Endothelial cell of umbilical vein (primary cell): ENCODE measurements around the gene XYLB. TPM values are rescaled to one million over a fixed set of nuclear protein-coding genes. Genes with fewer than 3 reads are reported as not detected.
A peak's percentile ranks its signal among the peaks of the same experiment; 100 is the strongest.

Experiments
- BruUV-seq: library from RNA; stranded (reverse); fragments of 400-500 nt; replicated peaks from 2 replicates; lab custom pipeline; 2021; lab: Mats Ljungman, UMichigan
- CTCF ChIA-PET: fragments of 300-600, 350-600 bp; sonication (Branson Sonifier 250); formaldehyde crosslinking; loops from one replicate; lab custom pipeline; 2021; ENCODE audit warnings: antibody characterized with exemption, inconsistent platforms; lab: Charles Lee
- POLR2A ChIA-PET: fragments of 300-600, 350-600 bp; sonication (Branson Sonifier 250); formaldehyde crosslinking; loops from one replicate; lab custom pipeline; 2021; ENCODE audit warnings: antibody characterized with exemption, inconsistent platforms; lab: Charles Lee
- DNase-seq: peaks from one replicate; pipeline ENCODE4 v3.0.0-alpha.2; 2011; ENCODE audit warnings: low read depth, low spot score
- FAIRE-seq: peaks from 2 replicates; lab custom pipeline; 2011; peaks lifted over from hg19 to GRCh38; lab: Jason Lieb, UNC
- H2AFZ ChIP-seq: 2 replicates; pipeline ENCODE4 v1.6.0; 2012; ENCODE audit warnings: low read depth, low read length, control low read depth, inconsistent platforms
- H3K27ac ChIP-seq: 2 replicates; pipeline ENCODE4 v1.5.1; 2011; ENCODE audit warnings: low read depth, mild to moderate bottlenecking, control low read depth, low read length, moderate library complexity; ENCODE audit not compliant: insufficient read depth
- H3K27me3 ChIP-seq, 2 experiments: 2 replicates each; pipeline versions ENCODE4 v1.6.0 to v1.6.1; 2011; ENCODE audit warnings: low read length in 2 of 2, mixed read lengths in 1 of 2; ENCODE audit not compliant: control insufficient read depth in 2 of 2, insufficient read depth in 2 of 2
- H3K36me3 ChIP-seq, 2 experiments: 2 replicates in 1 of 2; 3 replicates in 1 of 2; pipeline ENCODE4 v1.5.1; 2011; ENCODE audit warnings: low read length in 2 of 2, mild to moderate bottlenecking in 1 of 2, moderate library complexity in 1 of 2; ENCODE audit not compliant: control insufficient read depth in 2 of 2, insufficient read depth in 2 of 2; ENCODE audit errors: extremely low read depth in 1 of 2
- H3K4me1 ChIP-seq: 3 replicates; pipeline ENCODE4 v1.5.1; 2011; ENCODE audit warnings: mild to moderate bottlenecking, low read length; ENCODE audit not compliant: control insufficient read depth, insufficient read depth; ENCODE audit errors: extremely low read depth
- H3K4me2 ChIP-seq: 2 replicates; pipeline ENCODE4 v1.6.1; 2011; ENCODE audit warnings: low read length, control low read depth, mixed read lengths; ENCODE audit not compliant: insufficient read depth
- H3K4me3 ChIP-seq, 3 experiments: fragments of 200-600 bp in 1 of 3; sonication (generic), shearing (Covaris generic) in 1 of 3; replicated peaks in 1 of 3; 2 replicates each; pipeline ENCODE4 v1.5.1; 2011 to 2016; ENCODE audit warnings: control low read depth in 3 of 3, low read length in 3 of 3, mild to moderate bottlenecking in 2 of 3, inconsistent platforms in 1 of 3, low read depth in 1 of 3, moderate library complexity in 1 of 3; ENCODE audit not compliant: insufficient read depth in 1 of 3
- H3K79me2 ChIP-seq: 2 replicates; pipeline ENCODE4 v1.6.0; 2012; ENCODE audit warnings: low read length, inconsistent platforms; ENCODE audit not compliant: control insufficient read depth, insufficient read depth
- H3K9ac ChIP-seq: replicated peaks from 2 replicates; pipeline ENCODE3; 2011; ENCODE audit warnings: low read length, control low read depth; ENCODE audit not compliant: insufficient read depth; ENCODE audit errors: extremely low read depth
- H3K9me1 ChIP-seq: replicated peaks from 3 replicates; pipeline ENCODE4 v1.6.0; 2011; ENCODE audit warnings: mild to moderate bottlenecking, low read length; ENCODE audit not compliant: control insufficient read depth, insufficient read depth; ENCODE audit errors: extremely low read depth
- H3K9me3 ChIP-seq: replicated peaks from 2 replicates; pipeline ENCODE4 v1.5.1; 2012; ENCODE audit warnings: low read length, inconsistent platforms; ENCODE audit not compliant: control insufficient read depth, insufficient read depth
- H4K20me1 ChIP-seq: replicated peaks from 2 replicates; pipeline ENCODE3; 2011; ENCODE audit warnings: mild to moderate bottlenecking, low read length; ENCODE audit not compliant: control insufficient read depth, insufficient read depth; ENCODE audit errors: extremely low read depth
- CTCF ChIP-seq, 2 donors: IDR thresholded peaks; 1 replicate in 1 of 2; 2 replicates in 1 of 2; pipeline ENCODE4 v1.5.1; 2011; ENCODE audit warnings: low read length in 2 of 2, mild to moderate bottlenecking in 2 of 2, moderate library complexity in 2 of 2, control low read depth in 1 of 2, inconsistent platforms in 1 of 2, low read depth in 1 of 2; ENCODE audit not compliant: insufficient read depth in 1 of 2; ENCODE audit errors: extremely low read depth in 1 of 2
- EZH2 ChIP-seq: IDR thresholded peaks from 2 replicates; pipeline ENCODE4 v1.6.1; 2012; ENCODE audit warnings: borderline replicate concordance, low read depth, mild to moderate bottlenecking, moderate library complexity, low read length, inconsistent platforms; ENCODE audit not compliant: severe bottlenecking
- FOS ChIP-seq: IDR thresholded peaks from 2 replicates; pipeline ENCODE4 v1.6.1; 2011; ENCODE audit warnings: mild to moderate bottlenecking, low read length, moderate library complexity, borderline replicate concordance; ENCODE audit not compliant: insufficient read depth
- GATA2 ChIP-seq: IDR thresholded peaks from 2 replicates; pipeline ENCODE4 v1.7.0; 2011; ENCODE audit warnings: low read depth, mild to moderate bottlenecking, moderate library complexity, mixed read lengths, low read length; ENCODE audit not compliant: insufficient read length, insufficient read depth
- JUN ChIP-seq: IDR thresholded peaks from 2 replicates; pipeline ENCODE4 v1.6.1; 2011; ENCODE audit warnings: borderline replicate concordance, low read depth; ENCODE audit not compliant: insufficient read length, insufficient read depth
- MAX ChIP-seq: IDR thresholded peaks from 2 replicates; pipeline ENCODE4 v1.6.1; 2011; ENCODE audit not compliant: insufficient read depth, insufficient read length
- MYC ChIP-seq: IDR thresholded peaks from one replicate; pipeline ENCODE4 v1.6.1; 2011; ENCODE audit warnings: mild to moderate bottlenecking, low read depth, low read length
- POLR2A ChIP-seq: IDR thresholded peaks from 2 replicates; pipeline ENCODE4 v1.6.1; 2012; ENCODE audit warnings: low read depth, mild to moderate bottlenecking, control low read depth, low read length
- POLR2AphosphoS5 ChIP-seq: IDR thresholded peaks from 2 replicates; pipeline ENCODE4 v1.6.1; 2012; ENCODE audit warnings: low read depth, mild to moderate bottlenecking, control low read depth, low read length, moderate library complexity; ENCODE audit not compliant: insufficient read depth
- dilution Hi-C: fragments of 300-500 bp; cut with MboI; formaldehyde crosslinking; loops from one replicate; pipeline ENCODE4 v1.15.0; 2019; ENCODE audit warnings: low sequenced_read_pairs; ENCODE audit not compliant: extremely low pct_ligation_motif_present
- intact Hi-C: fragments of 100-400 bp; cut with micrococcal nuclease; formaldehyde crosslinking; loops from one replicate; pipeline ENCODE4 v1.10.0; 2022
- polyA plus RNA-seq, 4 experiments: library from polyadenylated mRNA; depleted of rRNA in 3 of 4; stranded (reverse) in 3 of 4; unstranded in 1 of 4; fragments of >200 nt; gene quantifications; 2 replicates each; pipeline versions ENCODE4 v1.2.1 to v1.2.3, GENCODE V29; 2011 to 2012; ENCODE audit warnings: missing spikeins in 1 of 4
- total RNA-seq: library from RNA; stranded (reverse); gene quantifications from 2 replicates; pipeline ENCODE4 v1.2.3, GENCODE V29; 2021

The XYLB gene
- total and polyA plus RNA-seq, 2 donors (not counting 3 experiments of a cell fraction or from before 2014, with no cell fraction given) = 3.7 to 4.3 TPM

GRCh38 chr3:38354588-38355330 lies 8.2 kb downstream of the XYLB start:
- dilution Hi-C loops = no loop called here
- H3K9ac ChIP-seq = no peak overlapping the region
- H3K27ac ChIP-seq = no peak overlapping the region
- no TSS peak for BruUV-seq
- TF ChIP-seq FOS = no peak
- no peak for TF ChIP-seq POLR2A
- TF ChIP-seq GATA2 = no peak
- TF ChIP-seq JUN = no peak
- no peak for TF ChIP-seq MAX
- TF ChIP-seq POLR2AphosphoS5 = no peak
- no peak for TF ChIP-seq MYC
- no peak for TF ChIP-seq EZH2
- TF ChIP-seq CTCF (IDR thresholded peaks at IDR 0.05; ENCODE audit: extremely low read depth in 1 of 2, insufficient read depth in 1 of 2, low read depth in 1 of 2, low read length in 2 of 2) = no peak
- intact Hi-C loops = no loop called here
- CTCF ChIA-PET = interaction anchor here (0.9 to 2.0 kb wide), 3 partner anchors 8 to 189 kb away, joined by 3 to 16 read pairs (median 4); partner anchors contain the start of genes OXSR1 and XYLB
- POLR2A ChIA-PET = no interaction called here
- H4K20me1 ChIP-seq = no peaks in the 10 kb centered on the region
- FAIRE-seq (no peak), DNase-seq (peak; percentile 26)
- no peaks in the 10 kb centered on the region for H3K9me3 ChIP-seq
- H3K9me1 ChIP-seq = no peaks in the 10 kb centered on the region
- H3K4me2 ChIP-seq = no peak overlapping the region
- H3K36me3 ChIP-seq = no peaks in the 10 kb centered on the region
- H2AFZ ChIP-seq = no peak overlapping the region
- H3K4me1 ChIP-seq = no peaks in the 10 kb centered on the region
- H3K4me3 ChIP-seq = no peak overlapping the region
- H3K27me3 ChIP-seq = no peaks in the 10 kb centered on the region
- H3K79me2 ChIP-seq = no peaks in the 10 kb centered on the region
